ENCODE measurements around the gene WSCD2.

The WSCD2 gene

DNA sequence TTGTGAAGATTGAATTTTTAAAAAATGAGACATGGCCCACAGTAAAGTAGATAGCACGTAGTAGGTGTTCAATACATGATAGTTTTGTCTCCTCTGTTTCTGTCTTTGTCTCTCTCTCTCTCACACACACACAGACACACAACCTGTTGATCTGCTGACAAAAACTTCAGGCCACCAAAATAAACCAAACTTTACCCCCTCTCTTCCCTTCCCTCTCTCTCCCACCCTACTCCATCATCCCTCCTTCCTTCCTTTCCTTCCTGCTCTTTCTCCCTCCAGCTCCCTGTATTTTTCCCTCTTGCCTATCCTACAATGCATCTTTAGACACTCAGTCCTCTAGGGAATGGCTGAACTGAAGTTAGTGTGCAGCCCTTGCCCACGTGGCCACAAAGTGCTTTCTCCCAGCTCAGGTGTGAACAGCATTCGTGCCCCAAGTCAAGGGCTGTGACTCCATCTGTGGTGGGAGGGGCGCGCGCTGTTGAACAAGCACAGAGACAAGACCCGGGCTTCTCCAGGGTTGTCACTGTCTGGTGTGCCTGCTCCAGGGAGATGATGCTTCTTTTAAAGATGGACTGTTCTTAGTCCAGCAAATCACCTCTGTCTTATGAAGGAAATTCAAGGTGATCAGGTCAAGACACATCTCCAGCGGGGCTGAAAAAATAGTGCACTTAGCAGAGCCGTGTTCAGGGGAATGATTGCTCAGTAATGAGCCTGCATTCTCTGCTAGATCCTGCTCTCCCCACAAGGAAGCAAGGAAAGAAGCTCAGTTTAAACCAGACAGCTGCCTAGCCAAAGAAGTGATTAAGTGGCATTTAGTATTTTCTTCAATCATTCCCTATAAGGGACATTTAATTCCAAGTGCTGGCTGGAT is 75.3 kb downstream of the WSCD2 start:
- no peak overlapping the region for H3K4me3 ChIP-seq (ENCODE audit: low read depth, low read length)

DNA sequence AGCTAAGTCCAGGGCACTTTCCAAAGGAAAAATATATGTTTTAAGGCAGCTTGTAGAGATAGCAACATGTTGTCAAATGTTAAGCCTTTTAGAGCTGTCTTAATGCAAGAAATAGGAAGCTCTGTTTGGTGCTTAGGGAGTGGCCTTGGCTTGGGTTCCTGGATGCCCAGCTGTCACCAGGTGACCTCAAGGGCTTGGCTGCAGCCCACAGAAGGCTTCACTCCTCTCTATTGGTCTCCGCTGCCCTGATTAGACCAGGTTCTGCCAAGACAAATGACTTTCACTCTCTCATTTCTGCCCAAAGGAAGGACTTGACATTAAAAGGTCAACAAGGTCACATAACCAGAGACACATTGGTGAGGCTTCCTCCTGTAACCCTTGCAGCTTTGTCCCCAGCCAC is 76.8 kb downstream of the WSCD2 start:
- no peak overlapping the region for H3K4me3 ChIP-seq (ENCODE audit: low read depth, low read length)
- DNase-seq (ENCODE audit: low read depth) = no peak
- TF ChIP-seq, protein P1, sequence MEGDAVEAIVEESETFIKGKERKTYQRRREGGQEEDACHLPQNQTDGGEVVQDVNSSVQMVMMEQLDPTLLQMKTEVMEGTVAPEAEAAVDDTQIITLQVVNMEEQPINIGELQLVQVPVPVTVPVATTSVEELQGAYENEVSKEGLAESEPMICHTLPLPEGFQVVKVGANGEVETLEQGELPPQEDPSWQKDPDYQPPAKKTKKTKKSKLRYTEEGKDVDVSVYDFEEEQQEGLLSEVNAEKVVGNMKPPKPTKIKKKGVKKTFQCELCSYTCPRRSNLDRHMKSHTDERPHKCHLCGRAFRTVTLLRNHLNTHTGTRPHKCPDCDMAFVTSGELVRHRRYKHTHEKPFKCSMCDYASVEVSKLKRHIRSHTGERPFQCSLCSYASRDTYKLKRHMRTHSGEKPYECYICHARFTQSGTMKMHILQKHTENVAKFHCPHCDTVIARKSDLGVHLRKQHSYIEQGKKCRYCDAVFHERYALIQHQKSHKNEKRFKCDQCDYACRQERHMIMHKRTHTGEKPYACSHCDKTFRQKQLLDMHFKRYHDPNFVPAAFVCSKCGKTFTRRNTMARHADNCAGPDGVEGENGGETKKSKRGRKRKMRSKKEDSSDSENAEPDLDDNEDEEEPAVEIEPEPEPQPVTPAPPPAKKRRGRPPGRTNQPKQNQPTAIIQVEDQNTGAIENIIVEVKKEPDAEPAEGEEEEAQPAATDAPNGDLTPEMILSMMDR (IDR thresholded peaks at IDR 0.05; ENCODE audit: insufficient read depth, low read depth, low read length, missing control alignments) = no peak

More for the DNA sequence above, 75.3 kb downstream of the WSCD2 start:
- no peak for DNase-seq (ENCODE audit: low read depth)
- TF ChIP-seq, protein P1 (IDR thresholded peaks at IDR 0.05; ENCODE audit: insufficient read depth, low read depth, low read length, missing control alignments) = no peak

DNA sequence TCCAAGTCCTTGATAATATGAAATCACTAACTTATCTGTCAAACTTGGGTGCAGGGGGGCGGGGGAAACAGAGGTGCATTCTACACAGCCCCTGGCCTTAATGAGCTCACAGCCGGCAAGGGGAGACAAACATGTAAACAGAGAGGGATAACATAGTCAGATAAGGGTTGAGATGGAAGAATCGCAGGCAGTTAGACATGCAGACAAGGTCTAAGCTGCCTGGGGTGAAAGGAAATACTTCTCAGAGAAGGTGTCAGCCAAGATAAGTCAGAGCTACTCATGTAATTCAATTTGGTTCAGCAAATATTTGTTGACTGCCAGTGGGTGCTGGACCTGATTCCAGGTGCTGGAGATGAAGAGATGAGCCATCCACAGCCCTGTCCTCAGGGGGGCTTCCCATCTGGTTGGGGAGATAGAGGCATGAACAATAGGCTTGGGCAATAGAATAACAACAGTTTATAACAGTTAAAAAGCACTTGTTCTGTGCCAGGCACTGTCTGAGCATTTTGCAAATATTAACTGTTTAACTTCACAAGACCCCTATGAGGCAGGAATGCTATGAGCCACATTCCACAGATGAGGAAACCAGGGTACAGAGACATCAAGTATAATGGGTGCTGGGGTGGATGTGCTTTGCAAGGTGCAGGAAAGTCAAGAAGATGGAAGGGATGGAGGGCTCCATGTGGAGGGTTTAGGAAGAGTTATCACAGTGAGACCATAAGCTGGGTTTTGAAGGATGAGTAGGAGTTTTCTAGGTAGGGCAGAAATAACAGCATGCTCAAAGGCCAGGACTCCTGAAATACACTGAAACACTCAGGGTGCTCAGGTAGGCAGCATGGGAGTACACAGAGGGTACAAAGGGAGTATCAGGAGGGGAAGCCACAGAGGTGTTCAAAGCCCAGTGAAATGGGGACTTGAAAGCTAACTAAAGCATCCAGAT is 79.0 kb downstream of the WSCD2 start:
- TF ChIP-seq, protein P1 (IDR thresholded peaks at IDR 0.05; ENCODE audit: insufficient read depth, low read depth, low read length, missing control alignments) = no peak
- no peak for DNase-seq (ENCODE audit: low read depth)
- no peak overlapping the region for H3K4me3 ChIP-seq (ENCODE audit: low read depth, low read length)

DNA sequence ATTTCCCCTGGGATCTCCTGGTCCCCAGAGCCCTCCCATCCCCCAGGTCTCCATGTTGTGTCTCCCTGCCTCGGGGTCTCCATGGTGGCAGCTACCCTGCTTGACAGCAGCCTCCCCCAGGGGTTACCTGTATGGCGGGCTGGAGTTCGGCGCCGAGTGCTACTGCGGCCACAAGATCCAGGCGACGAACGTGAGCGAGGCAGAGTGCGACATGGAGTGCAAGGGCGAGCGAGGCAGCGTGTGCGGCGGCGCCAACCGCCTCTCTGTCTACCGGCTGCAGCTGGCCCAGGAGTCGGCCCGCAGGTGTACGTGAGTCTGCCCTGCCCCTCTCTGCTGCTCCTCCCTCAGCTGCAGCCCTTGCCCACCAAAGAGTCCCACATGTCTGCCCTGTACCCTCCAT is 80.9 kb downstream of the WSCD2 start:
- TF ChIP-seq, protein P1 (IDR thresholded peaks at IDR 0.05; ENCODE audit: insufficient read depth, low read depth, low read length, missing control alignments) = no peak
- H3K4me3 ChIP-seq (ENCODE audit: low read depth, low read length) = no peak overlapping the region
- DNase-seq (ENCODE audit: low read depth) = no peak

DNA sequence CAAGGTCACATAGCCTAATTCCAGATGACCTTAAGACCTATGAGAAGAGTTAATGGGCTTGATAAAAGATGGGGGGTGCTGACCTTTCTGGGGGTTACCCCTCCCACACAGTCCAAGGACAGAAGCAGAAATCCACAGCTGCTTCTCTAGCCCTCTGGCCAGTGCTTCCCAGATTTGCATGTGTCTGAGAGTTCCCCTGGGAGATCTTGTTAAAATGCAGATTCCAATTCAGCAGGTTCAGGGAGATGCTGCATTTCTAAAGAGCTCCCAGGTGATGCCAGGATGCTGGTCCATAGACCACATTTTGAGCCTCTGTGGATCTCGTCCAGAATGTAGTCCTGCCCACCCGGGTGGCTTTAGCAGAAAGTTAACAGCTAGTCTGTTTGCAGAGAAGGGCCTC is 82.1 kb downstream of the WSCD2 start:
- TF ChIP-seq, protein P1 (IDR thresholded peaks at IDR 0.05; ENCODE audit: insufficient read depth, low read depth, low read length, missing control alignments) = no peak
- no peak for DNase-seq (ENCODE audit: low read depth)

DNA sequence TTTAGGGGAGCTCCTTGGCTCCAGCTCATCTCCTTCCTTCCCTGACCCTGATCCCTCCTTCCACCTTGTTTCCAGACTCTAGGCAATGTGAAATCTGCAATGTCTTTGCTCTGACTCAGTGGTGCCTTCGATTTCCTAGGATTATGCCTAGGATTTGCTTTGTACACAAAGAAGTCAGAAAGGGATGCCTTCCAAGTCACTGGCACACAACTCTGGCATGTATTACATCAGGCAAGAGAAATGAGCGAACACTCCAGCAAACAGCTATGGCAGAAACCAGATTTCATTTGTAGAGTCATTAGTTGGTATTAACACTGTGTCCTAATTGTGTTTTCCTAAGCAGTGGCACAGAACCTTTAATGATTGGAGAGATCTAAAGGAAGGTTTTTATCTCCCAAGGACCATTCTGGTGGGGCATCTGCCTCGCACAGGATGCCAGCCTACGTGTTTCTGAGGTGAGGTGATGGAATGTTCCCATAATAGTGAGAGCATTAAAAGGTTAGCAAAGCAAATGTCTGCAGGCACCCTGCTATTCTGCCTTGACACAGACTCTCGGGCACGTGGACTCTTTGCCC is 84.9 kb downstream of the WSCD2 start:
- TF ChIP-seq, protein P1 (IDR thresholded peaks at IDR 0.05; ENCODE audit: insufficient read depth, low read depth, low read length, missing control alignments) = no peak
- no peak overlapping the region for H3K4me3 ChIP-seq (ENCODE audit: low read depth, low read length)

More for the DNA sequence above, 82.1 kb downstream of the WSCD2 start:
- no peak overlapping the region for H3K4me3 ChIP-seq (ENCODE audit: low read depth, low read length)

More for the DNA sequence above, 84.9 kb downstream of the WSCD2 start:
- no peak for DNase-seq (ENCODE audit: low read depth)

Data from GM12865 (cell line).